K562 (cell line): ENCODE measurements around the gene CCL27. TPM values are rescaled to one million over a fixed set of nuclear protein-coding genes. Genes with fewer than 3 reads are reported as not detected.

ENCODE experiments used
- DACH1 ChIP-seq: fragments of 450-650 bp; IDR thresholded peaks from 2 replicates; pipeline ENCODE4 v1.6.1; 2018; ENCODE audit not compliant: partially characterized antibody
- ETS2 ChIP-seq: IDR thresholded peaks from 2 replicates; pipeline ENCODE4 v1.6.1; 2016; ENCODE audit warnings: borderline replicate concordance, missing genetic modification characterization, mild to moderate bottlenecking, moderate library complexity, missing compliant biosample characterization; ENCODE audit not compliant: poor library complexity, severe bottlenecking
- GABPB1 ChIP-seq: sonication (generic); formaldehyde crosslinking; IDR thresholded peaks from 2 replicates; pipeline ENCODE4 v1.8.0; 2022; ENCODE audit warnings: mild to moderate bottlenecking, missing genetic modification reagents
- IRF2 ChIP-seq: sonication (generic); formaldehyde crosslinking; IDR thresholded peaks from 2 replicates; pipeline ENCODE4 v1.8.1; 2022; ENCODE audit warnings: mild to moderate bottlenecking, missing genetic modification reagents
- KDM2B ChIP-seq: fragments of 250-450 bp; sonication (Bioruptor Pico); IDR thresholded peaks from 2 replicates; pipeline ENCODE4 v1.8.0; 2021; ENCODE audit warnings: mild to moderate bottlenecking, moderate library complexity
- KDM5B ChIP-seq: fragments of 200-600 bp; sonication (generic); IDR thresholded peaks from 2 replicates; pipeline ENCODE4 v1.6.1; 2012; ENCODE audit warnings: low read depth, mild to moderate bottlenecking, moderate library complexity, low read length, control low read depth, inconsistent platforms; ENCODE audit not compliant: insufficient replicate concordance
- L3MBTL2 ChIP-seq: fragments of 450-650 bp; IDR thresholded peaks from 2 replicates; pipeline ENCODE4 v1.6.1; 2016; ENCODE audit warnings: mild to moderate bottlenecking, moderate library complexity
- NFATC3 ChIP-seq: fragments of 450-650 bp; IDR thresholded peaks from 2 replicates; pipeline ENCODE4 v1.6.1; 2017; ENCODE audit warnings: mild to moderate bottlenecking
- PHB2 ChIP-seq: fragments of 450-650 bp; IDR thresholded peaks from 2 replicates; pipeline ENCODE4 v1.6.1; 2017; ENCODE audit warnings: low read depth
- RCOR1 ChIP-seq, 2 experiments: IDR thresholded peaks; 2 replicates each; pipeline ENCODE4 v1.6.1; 2012; ENCODE audit warnings: low read depth in 2 of 2, low read length in 2 of 2, borderline replicate concordance in 1 of 2, improper control_type of control experiment in 1 of 2
- TEAD1 ChIP-seq, 2 experiments: fragments of 450-650 bp in 1 of 2; sonication (generic) in 1 of 2; formaldehyde crosslinking; IDR thresholded peaks; 2 replicates each; pipeline versions ENCODE4 v1.4.0 to v1.8.0; 2020 to 2022; ENCODE audit warnings: mild to moderate bottlenecking in 2 of 2, missing genetic modification reagents in 1 of 2
- TEAD2 ChIP-seq: fragments of 450-650 bp; IDR thresholded peaks from 2 replicates; pipeline ENCODE4 v1.6.1; 2016; ENCODE audit warnings: missing genetic modification characterization, control low read depth, missing compliant biosample characterization
- TSC22D4 ChIP-seq: fragments of 450-650 bp; IDR thresholded peaks from 2 replicates; pipeline ENCODE4 v1.6.1; 2016; ENCODE audit warnings: missing genetic modification characterization, missing biosample characterization, control low read depth
- ZNF224 ChIP-seq: sonication (generic); formaldehyde crosslinking; IDR thresholded peaks from 2 replicates; pipeline ENCODE4 v1.8.0; 2022; ENCODE audit warnings: mild to moderate bottlenecking, missing genetic modification reagents
- ZNF239 ChIP-seq: fragments of 250-450 bp; sonication (Bioruptor Pico); IDR thresholded peaks from 2 replicates; pipeline ENCODE4 v1.4.0; 2020; ENCODE audit warnings: mild to moderate bottlenecking
- ZNF253 ChIP-seq: fragments of 250-450 bp; sonication (Bioruptor Pico); conservative IDR thresholded peaks from 2 replicates; pipeline ENCODE4 v1.6.1; 2021; ENCODE audit warnings: mild to moderate bottlenecking
- ZNF354B ChIP-seq: fragments of 250-450 bp; sonication (Bioruptor Pico); IDR thresholded peaks from 2 replicates; pipeline ENCODE4 v1.4.0; 2020
- polyA plus RNA-seq, 8 experiments: library from polyadenylated mRNA; depleted of rRNA in 4 of 8; stranded (reverse) in 5 of 8; unstranded in 3 of 8; fragments of >200 nt; fragmentation: Nextera tagmentation in 2 of 8; fragmentation: Illumina TruSeq in 1 of 8; extraction: Ambion mirVana in 2 of 8; extraction: Trizol in 1 of 8; gene quantifications; 2 replicates each; pipeline versions ENCODE4 v1.2.1 to v1.2.3, GENCODE V29; 2011 to 2014; ENCODE audit warnings: inconsistent platforms in 1 of 8, missing spikeins in 1 of 8
- total RNA-seq, 7 experiments: library from RNA; depleted of rRNA in 6 of 7; stranded (reverse); fragments of >200 nt in 6 of 7; fragmentation: Illumina TruSeq in 2 of 7; extraction: Trizol in 2 of 7; gene quantifications; 2 replicates each; pipeline versions ENCODE4 v1.2.1 to v1.2.3, GENCODE V29; 2011 to 2021; ENCODE audit warnings: low replicate concordance in 1 of 7
- TF ChIP-seq, protein P1 (sequence below), 2 experiments: fragments of 450-650 bp; IDR thresholded peaks; 2 replicates each; pipeline ENCODE4 v1.6.1; 2016; ENCODE audit warnings: mild to moderate bottlenecking in 2 of 2, borderline replicate concordance in 1 of 2, low read depth in 1 of 2, moderate library complexity in 1 of 2
- TF ChIP-seq, protein P2 (sequence below): fragments of 450-650 bp; IDR thresholded peaks from 2 replicates; pipeline ENCODE4 v1.6.1; 2016; ENCODE audit warnings: mild to moderate bottlenecking

The CCL27 gene
- total and polyA plus RNA-seq, 9 of the 15 experiments (the other 6 are each of a cell fraction or from before 2014, with no cell fraction given) = 0.10 to 0.53 (median 0.27) TPM; not detected in 5

DNA sequence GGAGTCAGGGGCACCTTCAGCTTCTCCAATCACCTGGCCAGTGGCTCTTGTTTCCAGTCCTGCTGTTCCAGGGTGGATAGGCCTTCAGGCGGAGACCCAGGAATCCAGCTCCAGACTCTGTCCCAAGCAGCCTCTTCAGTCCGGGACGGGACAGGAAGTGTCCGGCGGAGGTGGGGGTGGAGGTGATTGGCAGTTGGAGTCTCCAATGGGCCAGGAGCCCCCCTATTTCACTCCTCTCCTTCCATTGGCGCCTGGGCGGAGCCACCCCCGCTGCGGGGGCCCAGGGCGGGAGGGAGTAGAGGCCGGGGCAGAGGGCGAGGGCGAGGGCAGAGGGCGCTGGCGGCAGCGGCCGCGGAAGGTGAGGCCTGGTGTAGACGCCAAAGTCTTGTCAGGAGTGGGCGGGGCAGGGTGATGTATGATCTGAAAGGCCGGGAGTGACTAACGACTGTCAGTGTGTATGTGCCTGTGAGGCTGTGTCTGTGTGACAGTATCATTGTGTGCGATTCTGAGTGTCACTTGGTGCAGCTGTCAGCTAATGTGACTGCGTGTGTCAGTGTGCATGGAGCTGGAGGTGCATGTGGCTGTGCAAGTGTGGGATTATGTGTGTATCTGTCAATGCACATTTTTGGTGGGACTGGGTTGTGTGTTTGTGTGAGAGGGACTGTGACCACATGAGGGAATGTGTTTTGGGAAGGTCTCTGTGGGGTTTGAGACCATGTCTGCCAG lies 10.4 kb downstream of the CCL27 start, which contains the start of gene IL11RA (continued):
- TF ChIP-seq TEAD1 (CRISPR knock-in tag; IDR thresholded peaks at IDR 0.05) (no peak), ZNF253 (CRISPR knock-in tag) (no peak), ZNF224 (no peak), ZNF354B (CRISPR knock-in tag) (no peak), IRF2 (CRISPR knock-in tag) (no peak), KDM2B (CRISPR knock-in tag) (no peak), PHB2 (no peak), TEAD2 (no peak), ZNF239 (CRISPR knock-in tag) (no peak), KDM5B (peak; percentile 33), GABPB1 (CRISPR knock-in tag) (0 out of 2 replicates have a peak, but pooled peaks have one; percentile 59), L3MBTL2 (no peak), TSC22D4 (tag) (no peak), DACH1 (no peak), NFATC3 (no peak), ETS2 (tag) (no peak), RCOR1 (IDR thresholded peaks at IDR 0.05; ENCODE audit: borderline replicate concordance in 1 of 2, low read depth in 2 of 2, low read length in 2 of 2) (no peak)
- TF ChIP-seq, protein P1, sequence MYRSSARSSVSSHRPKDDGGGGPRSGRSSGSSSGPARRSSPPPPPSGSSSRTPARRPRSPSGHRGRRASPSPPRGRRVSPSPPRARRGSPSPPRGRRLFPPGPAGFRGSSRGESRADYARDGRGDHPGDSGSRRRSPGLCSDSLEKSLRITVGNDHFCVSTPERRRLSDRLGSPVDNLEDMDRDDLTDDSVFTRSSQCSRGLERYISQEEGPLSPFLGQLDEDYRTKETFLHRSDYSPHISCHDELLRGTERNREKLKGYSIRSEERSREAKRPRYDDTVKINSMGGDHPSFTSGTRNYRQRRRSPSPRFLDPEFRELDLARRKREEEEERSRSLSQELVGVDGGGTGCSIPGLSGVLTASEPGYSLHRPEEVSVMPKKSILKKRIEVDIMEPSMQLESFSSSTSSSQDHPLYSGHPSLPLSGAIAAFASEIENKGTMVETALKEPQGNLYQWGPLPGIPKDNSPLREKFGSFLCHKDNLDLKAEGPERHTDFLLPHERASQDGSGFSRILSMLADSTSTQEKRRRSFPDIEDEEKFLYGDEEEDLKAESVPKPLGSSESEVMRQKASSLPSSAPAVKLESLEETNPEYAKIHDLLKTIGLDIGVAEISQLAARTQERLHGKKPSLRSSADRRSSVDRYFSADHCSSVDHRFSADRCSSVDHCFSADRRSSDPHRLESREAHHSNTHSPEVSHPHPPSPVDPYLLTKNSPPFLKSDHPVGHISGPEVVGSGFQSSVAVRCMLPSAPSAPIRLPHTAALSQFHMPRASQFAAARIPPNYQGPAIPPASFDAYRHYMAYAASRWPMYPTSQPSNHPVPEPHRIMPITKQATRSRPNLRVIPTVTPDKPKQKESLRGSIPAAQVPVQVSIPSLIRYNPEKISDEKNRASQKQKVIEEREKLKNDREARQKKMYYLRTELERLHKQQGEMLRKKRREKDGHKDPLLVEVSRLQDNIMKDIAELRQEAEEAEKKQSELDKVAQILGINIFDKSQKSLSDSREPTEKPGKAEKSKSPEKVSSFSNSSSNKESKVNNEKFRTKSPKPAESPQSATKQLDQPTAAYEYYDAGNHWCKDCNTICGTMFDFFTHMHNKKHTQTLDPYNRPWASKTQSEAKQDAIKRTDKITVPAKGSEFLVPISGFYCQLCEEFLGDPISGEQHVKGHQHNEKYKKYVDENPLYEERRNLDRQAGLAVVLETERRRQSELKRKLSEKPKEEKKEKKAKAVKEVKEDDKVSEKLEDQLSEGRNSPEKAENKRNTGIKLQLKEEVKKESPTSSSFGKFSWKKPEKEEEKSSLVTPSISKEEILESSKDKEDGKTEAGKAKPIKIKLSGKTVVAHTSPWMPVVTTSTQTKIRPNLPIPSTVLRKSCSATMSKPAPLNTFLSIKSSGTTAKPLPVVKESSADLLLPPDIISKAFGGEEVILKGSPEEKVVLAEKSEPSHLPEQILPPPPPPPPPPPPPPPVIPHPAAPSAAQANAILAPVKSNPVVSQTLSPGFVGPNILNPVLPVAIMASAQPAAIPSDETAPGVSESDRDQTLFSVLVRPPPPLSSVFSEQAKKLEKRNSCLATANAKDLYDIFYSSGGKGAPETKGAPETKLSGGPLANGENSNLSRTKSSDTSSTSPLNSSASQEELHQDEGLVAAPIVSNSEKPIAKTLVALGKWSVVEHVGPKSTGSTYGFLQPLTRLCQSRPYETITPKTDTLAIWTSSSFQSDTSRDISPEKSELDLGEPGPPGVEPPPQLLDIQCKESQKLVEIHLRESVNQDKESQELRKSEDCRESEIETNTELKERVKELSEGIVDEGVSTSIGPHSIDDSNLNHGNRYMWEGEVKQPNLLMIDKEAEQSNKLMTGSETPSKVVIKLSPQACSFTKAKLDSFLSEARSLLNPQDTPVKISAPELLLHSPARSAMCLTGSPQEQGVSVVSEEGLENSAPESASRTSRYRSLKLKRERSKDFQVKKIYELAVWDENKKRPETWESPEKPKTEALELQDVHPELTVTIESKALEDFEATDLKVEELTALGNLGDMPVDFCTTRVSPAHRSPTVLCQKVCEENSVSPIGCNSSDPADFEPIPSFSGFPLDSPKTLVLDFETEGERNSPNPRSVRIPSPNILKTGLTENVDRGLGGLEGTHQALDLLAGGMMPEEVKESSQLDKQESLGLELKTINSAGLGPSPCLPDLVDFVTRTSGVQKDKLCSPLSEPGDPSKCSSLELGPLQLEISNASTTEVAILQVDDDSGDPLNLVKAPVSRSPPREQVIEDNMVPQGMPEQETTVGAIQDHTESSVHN (IDR thresholded peaks at IDR 0.05; ENCODE audit: borderline replicate concordance in 1 of 2, low read depth in 1 of 2) = no peak; a peak in 1 of 4 replicates
- TF ChIP-seq, protein P2, sequence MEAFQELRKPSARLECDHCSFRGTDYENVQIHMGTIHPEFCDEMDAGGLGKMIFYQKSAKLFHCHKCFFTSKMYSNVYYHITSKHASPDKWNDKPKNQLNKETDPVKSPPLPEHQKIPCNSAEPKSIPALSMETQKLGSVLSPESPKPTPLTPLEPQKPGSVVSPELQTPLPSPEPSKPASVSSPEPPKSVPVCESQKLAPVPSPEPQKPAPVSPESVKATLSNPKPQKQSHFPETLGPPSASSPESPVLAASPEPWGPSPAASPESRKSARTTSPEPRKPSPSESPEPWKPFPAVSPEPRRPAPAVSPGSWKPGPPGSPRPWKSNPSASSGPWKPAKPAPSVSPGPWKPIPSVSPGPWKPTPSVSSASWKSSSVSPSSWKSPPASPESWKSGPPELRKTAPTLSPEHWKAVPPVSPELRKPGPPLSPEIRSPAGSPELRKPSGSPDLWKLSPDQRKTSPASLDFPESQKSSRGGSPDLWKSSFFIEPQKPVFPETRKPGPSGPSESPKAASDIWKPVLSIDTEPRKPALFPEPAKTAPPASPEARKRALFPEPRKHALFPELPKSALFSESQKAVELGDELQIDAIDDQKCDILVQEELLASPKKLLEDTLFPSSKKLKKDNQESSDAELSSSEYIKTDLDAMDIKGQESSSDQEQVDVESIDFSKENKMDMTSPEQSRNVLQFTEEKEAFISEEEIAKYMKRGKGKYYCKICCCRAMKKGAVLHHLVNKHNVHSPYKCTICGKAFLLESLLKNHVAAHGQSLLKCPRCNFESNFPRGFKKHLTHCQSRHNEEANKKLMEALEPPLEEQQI = no peak
